ENCODE results near the gene FOXK1.
"Not testable (repeated sequence)": the region's sequence is repeated elsewhere in the genome, so short reads cannot be mapped to it uniquely, and the experiment has no call there.

Gene FOXK1

GRCh38 chr7:4681886-4682620 is at the start of gene FOXK1:
TSS of gene FOXK1 (plus strand) at chr7:4682295. CDS start at chr7:4682309, 14 bp downstream.
- peak within 1 kb of the TSS; percentile 99 for H3K4me3 Mint-ChIP-seq
- peaks cover 9% of the 10 kb centered on the region for H3K36me3 Mint-ChIP-seq (ENCODE audit: low read depth)
- peak within 1 kb of the TSS; percentile 100 for H3K27ac Mint-ChIP-seq
- no peaks in the 10 kb centered on the region for H3K27me3 Mint-ChIP-seq (ENCODE audit: low read depth)
- no peaks in the 10 kb centered on the region for H3K9me3 Mint-ChIP-seq
- H3K4me1 Mint-ChIP-seq (ENCODE audit: low read depth), result peaks cover 21% of the 10 kb centered on the region

GRCh38 chr7:4633012-4633411 is 49.1 kb upstream of the FOXK1 start:
- Mint-ChIP-seq H3K9me3 (no peaks in the 10 kb centered on the region), H3K27ac (no peak overlapping the region), H3K4me3 (no peak overlapping the region), H3K4me1 (ENCODE audit: low read depth) (peaks cover under 1% of the 10 kb centered on the region), H3K36me3 (ENCODE audit: low read depth) (no peaks in the 10 kb centered on the region), H3K27me3 (ENCODE audit: low read depth) (peaks cover 4% of the 10 kb centered on the region)

- H3K4me1 Mint-ChIP-seq (ENCODE audit: low read depth), result peaks cover 7% of the 10 kb centered on the region
- no peaks in the 10 kb centered on the region for H3K9me3 Mint-ChIP-seq
- H3K27ac Mint-ChIP-seq, result no peak overlapping the region
- H3K27me3 Mint-ChIP-seq (ENCODE audit: low read depth), result peaks cover 4% of the 10 kb centered on the region
- H3K4me3 Mint-ChIP-seq, result no peak overlapping the region
- H3K36me3 Mint-ChIP-seq (ENCODE audit: low read depth), result no peaks in the 10 kb centered on the region
Measured at GRCh38 chr7:4634166-4634565, 47.9 kb upstream of the FOXK1 start.

- H3K9me3 Mint-ChIP-seq, result peaks cover 3% of the 10 kb centered on the region
- H3K4me1 Mint-ChIP-seq (ENCODE audit: low read depth), result peaks cover 17% of the 10 kb centered on the region
- no peaks in the 10 kb centered on the region for H3K36me3 Mint-ChIP-seq (ENCODE audit: low read depth)
- no peaks in the 10 kb centered on the region for H3K27me3 Mint-ChIP-seq (ENCODE audit: low read depth)
- peak overlapping the region; percentile 26 for H3K4me3 Mint-ChIP-seq
- H3K27ac Mint-ChIP-seq, result peak overlapping the region; percentile 57
Measured at GRCh38 chr7:4638781-4639575, 43.1 kb upstream of the FOXK1 start.

- no peaks in the 10 kb centered on the region for H3K27me3 Mint-ChIP-seq (ENCODE audit: low read depth)
- peak overlapping the region; percentile 58 for H3K4me3 Mint-ChIP-seq
- H3K36me3 Mint-ChIP-seq (ENCODE audit: low read depth), result no peaks in the 10 kb centered on the region
- peaks cover 17% of the 10 kb centered on the region for H3K4me1 Mint-ChIP-seq (ENCODE audit: low read depth)
- H3K9me3 Mint-ChIP-seq, result peaks cover 3% of the 10 kb centered on the region
- no peak overlapping the region for H3K27ac Mint-ChIP-seq
Measured at GRCh38 chr7:4641091-4641666, 40.9 kb upstream of the FOXK1 start.

- peaks cover 17% of the 10 kb centered on the region for H3K4me1 Mint-ChIP-seq (ENCODE audit: low read depth)
- no peaks in the 10 kb centered on the region for H3K27me3 Mint-ChIP-seq (ENCODE audit: low read depth)
- no peaks in the 10 kb centered on the region for H3K36me3 Mint-ChIP-seq (ENCODE audit: low read depth)
- H3K4me3 Mint-ChIP-seq, result peak overlapping the region; percentile 89
- H3K9me3 Mint-ChIP-seq, result peaks cover 3% of the 10 kb centered on the region
- peak overlapping the region; percentile 93 for H3K27ac Mint-ChIP-seq
Measured at GRCh38 chr7:4641667-4642467, 40.2 kb upstream of the FOXK1 start.

GRCh38 chr7:4642468-4643203 is 39.5 kb upstream of the FOXK1 start:
- no peaks in the 10 kb centered on the region for H3K27me3 Mint-ChIP-seq (ENCODE audit: low read depth)
- H3K4me3 Mint-ChIP-seq, result peak overlapping the region; percentile 89
- no peaks in the 10 kb centered on the region for H3K36me3 Mint-ChIP-seq (ENCODE audit: low read depth)
- H3K27ac Mint-ChIP-seq, result peak overlapping the region; percentile 93
- peaks cover 3% of the 10 kb centered on the region for H3K9me3 Mint-ChIP-seq
- H3K4me1 Mint-ChIP-seq (ENCODE audit: low read depth), result peaks cover 17% of the 10 kb centered on the region

GRCh38 chr7:4643204-4643471 is 39.0 kb upstream of the FOXK1 start:
- not testable (repeated sequence) for H3K36me3 Mint-ChIP-seq (ENCODE audit: low read depth); H3K27me3 Mint-ChIP-seq (ENCODE audit: low read depth); H3K27ac Mint-ChIP-seq; H3K9me3 Mint-ChIP-seq
- Mint-ChIP-seq H3K4me3 (peak overlapping the region; percentile 89), H3K4me1 (ENCODE audit: low read depth) (peaks cover 16% of the 10 kb centered on the region)

- no peaks in the 10 kb centered on the region for H3K27me3 Mint-ChIP-seq (ENCODE audit: low read depth)
- peaks cover 7% of the 10 kb centered on the region for H3K4me1 Mint-ChIP-seq (ENCODE audit: low read depth)
- no peaks in the 10 kb centered on the region for H3K36me3 Mint-ChIP-seq (ENCODE audit: low read depth)
- no peak overlapping the region for H3K27ac Mint-ChIP-seq
- no peaks in the 10 kb centered on the region for H3K9me3 Mint-ChIP-seq
- no peak overlapping the region for H3K4me3 Mint-ChIP-seq
Measured at GRCh38 chr7:4645246-4645645, 36.8 kb upstream of the FOXK1 start.

- Mint-ChIP-seq H3K4me3 (no peak overlapping the region), H3K27ac (no peak overlapping the region), H3K9me3 (no peaks in the 10 kb centered on the region), H3K36me3 (ENCODE audit: low read depth) (no peaks in the 10 kb centered on the region), H3K27me3 (ENCODE audit: low read depth) (no peaks in the 10 kb centered on the region), H3K4me1 (ENCODE audit: low read depth) (no peaks in the 10 kb centered on the region)
Measured at GRCh38 chr7:4648111-4648510, 34.0 kb upstream of the FOXK1 start.

- Mint-ChIP-seq H3K4me3 (no peak overlapping the region), H3K4me1 (ENCODE audit: low read depth) (no peaks in the 10 kb centered on the region), H3K36me3 (ENCODE audit: low read depth) (no peaks in the 10 kb centered on the region), H3K27ac (no peak overlapping the region), H3K27me3 (ENCODE audit: low read depth) (no peaks in the 10 kb centered on the region), H3K9me3 (no peaks in the 10 kb centered on the region)
Measured at GRCh38 chr7:4650433-4651047, 31.6 kb upstream of the FOXK1 start.

- Mint-ChIP-seq H3K36me3 (ENCODE audit: low read depth) (peaks cover 4% of the 10 kb centered on the region), H3K27me3 (ENCODE audit: low read depth) (no peaks in the 10 kb centered on the region), H3K4me1 (ENCODE audit: low read depth) (no peaks in the 10 kb centered on the region), H3K4me3 (no peak overlapping the region), H3K27ac (no peak overlapping the region), H3K9me3 (peaks cover 21% of the 10 kb centered on the region)
Measured at GRCh38 chr7:4653771-4654170, 28.3 kb upstream of the FOXK1 start.

- no peaks in the 10 kb centered on the region for H3K4me1 Mint-ChIP-seq (ENCODE audit: low read depth)
- H3K27ac Mint-ChIP-seq, result no peak overlapping the region
- H3K9me3 Mint-ChIP-seq, result peaks cover 31% of the 10 kb centered on the region
- H3K4me3 Mint-ChIP-seq, result no peak overlapping the region
- H3K36me3 Mint-ChIP-seq (ENCODE audit: low read depth), result peaks cover 7% of the 10 kb centered on the region
- H3K27me3 Mint-ChIP-seq (ENCODE audit: low read depth), result no peaks in the 10 kb centered on the region
Measured at GRCh38 chr7:4655311-4655710, 26.8 kb upstream of the FOXK1 start.
